Subcutaneous abdominal adipose tissue (tissue), 5 donors: Measurements from ENCODE around the gene ATP9B.

ENCODE experiments used
- H3K27ac ChIP-seq: one replicate; pipeline ENCODE4 v1.7.0; 2013; ENCODE audit warnings: low read depth, mild to moderate bottlenecking, inconsistent platforms, low read length, moderate library complexity
- H3K27me3 ChIP-seq, 5 donors: one replicate each; pipeline ENCODE4 v1.7.0; 2013; ENCODE audit warnings: low read length in 5 of 5, inconsistent platforms in 1 of 5; ENCODE audit not compliant: control insufficient read depth in 5 of 5, insufficient read depth in 4 of 5
- H3K36me3 ChIP-seq, 5 donors: one replicate each; pipeline ENCODE4 v1.7.0; 2013; ENCODE audit warnings: low read length in 5 of 5; ENCODE audit not compliant: control insufficient read depth in 5 of 5, insufficient read depth in 5 of 5
- H3K4me1 ChIP-seq, 5 donors: one replicate each; pipeline ENCODE4 v1.7.0; 2013; ENCODE audit warnings: low read length in 5 of 5, mild to moderate bottlenecking in 3 of 5, moderate library complexity in 1 of 5; ENCODE audit not compliant: control insufficient read depth in 5 of 5, insufficient read depth in 5 of 5
- H3K4me3 ChIP-seq, 5 donors: one replicate each; pipeline ENCODE4 v1.7.0; 2013; ENCODE audit warnings: low read length in 5 of 5, low read depth in 1 of 5
- H3K9ac ChIP-seq, 5 donors: one replicate each; pipeline ENCODE4 v1.7.0; 2013; ENCODE audit warnings: low read length in 5 of 5, mild to moderate bottlenecking in 4 of 5, moderate library complexity in 3 of 5
- H3K9me3 ChIP-seq, 5 donors: one replicate each; pipeline ENCODE4 v1.7.0; 2013; ENCODE audit warnings: low read length in 5 of 5; ENCODE audit not compliant: control insufficient read depth in 5 of 5
- donor health status: healthy.
- donor health status: healthy.
- donor health status: healthy.
- donor health status: healthy.
- donor health status: healthy.

Gene ATP9B

GRCh38 chr18:79049506-79049905, 19.7 kb upstream of the ATP9B start:
- H3K27me3 ChIP-seq = peaks cover 2 to 13% (median 5%) of the 10 kb centered on the region in 5 donors
- no peaks in the 10 kb centered on the region for H3K4me1 ChIP-seq
- H3K36me3 ChIP-seq = no peaks in the 10 kb centered on the region
- peaks cover 0 to 3% (median 0%) of the 10 kb centered on the region in 5 donors for H3K9me3 ChIP-seq
- no peak overlapping the region for H3K9ac ChIP-seq
- no peak overlapping the region for H3K27ac ChIP-seq
- H3K4me3 ChIP-seq = no peak overlapping the region

DNA sequence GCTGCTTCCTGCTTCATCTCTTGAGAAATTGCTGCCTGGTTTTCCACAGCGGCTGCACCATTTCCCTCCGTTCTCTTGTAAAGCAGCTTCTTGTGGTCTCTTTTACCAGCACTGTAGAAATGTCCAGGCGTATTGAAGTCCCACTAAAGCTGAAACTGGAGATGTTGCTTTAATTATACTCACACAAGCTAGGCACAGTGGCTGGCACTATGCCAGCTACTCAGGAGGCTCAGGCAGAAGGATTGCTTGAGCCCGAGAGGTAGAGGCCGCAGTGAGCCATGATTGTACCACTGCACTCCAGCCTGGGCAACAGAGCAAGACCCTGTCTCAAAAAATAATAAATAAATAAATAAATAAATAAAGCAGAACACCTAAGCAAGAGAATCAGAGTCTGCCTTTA, 19.2 kb upstream of the ATP9B start:
- no peaks in the 10 kb centered on the region for H3K36me3 ChIP-seq
- H3K4me3 ChIP-seq = no peak overlapping the region
- H3K27me3 ChIP-seq = peaks cover 2 to 13% (median 5%) of the 10 kb centered on the region in 5 donors
- H3K9ac ChIP-seq = no peak overlapping the region
- H3K4me1 ChIP-seq = no peaks in the 10 kb centered on the region
- H3K9me3 ChIP-seq = peaks cover 0 to 3% (median 0%) of the 10 kb centered on the region in 5 donors
- H3K27ac ChIP-seq = no peak overlapping the region

DNA sequence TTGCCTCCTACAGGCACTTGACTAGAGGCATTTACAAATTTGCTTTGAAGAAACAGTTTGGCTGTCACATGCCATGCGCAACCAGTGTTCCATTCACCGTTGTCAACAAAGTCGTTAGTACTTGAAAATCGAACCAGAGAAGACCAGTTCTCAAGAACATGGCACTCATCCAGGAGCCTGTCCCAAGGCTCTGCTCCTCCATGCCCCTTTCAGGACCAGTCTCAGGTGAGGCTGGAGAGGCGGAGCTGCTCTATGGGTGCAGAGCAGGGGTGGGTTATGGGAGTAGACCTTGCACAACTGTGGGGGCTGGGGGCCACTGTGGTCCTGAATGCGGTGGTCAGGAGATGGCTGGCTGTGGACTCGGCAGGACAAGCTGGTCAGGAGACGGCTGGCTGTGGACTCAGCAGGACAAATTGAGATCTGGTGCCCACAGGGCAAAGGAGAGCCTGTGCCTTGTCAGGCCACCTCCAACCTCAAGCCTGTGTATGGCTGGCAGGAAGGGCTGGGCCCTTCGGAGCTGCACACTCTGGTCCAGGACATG, 12.3 kb upstream of the ATP9B start:
- Histone ChIP-seq H3K27me3 (peaks cover 0 to 3% (median 3%) of the 10 kb centered on the region in 5 donors), H3K4me3 (no peak overlapping the region), H3K9me3 (peaks cover 0 to 4% (median 0%) of the 10 kb centered on the region in 5 donors), H3K9ac (no peak overlapping the region), H3K4me1 (no peaks in the 10 kb centered on the region), H3K36me3 (no peaks in the 10 kb centered on the region), H3K27ac (no peak overlapping the region)

DNA sequence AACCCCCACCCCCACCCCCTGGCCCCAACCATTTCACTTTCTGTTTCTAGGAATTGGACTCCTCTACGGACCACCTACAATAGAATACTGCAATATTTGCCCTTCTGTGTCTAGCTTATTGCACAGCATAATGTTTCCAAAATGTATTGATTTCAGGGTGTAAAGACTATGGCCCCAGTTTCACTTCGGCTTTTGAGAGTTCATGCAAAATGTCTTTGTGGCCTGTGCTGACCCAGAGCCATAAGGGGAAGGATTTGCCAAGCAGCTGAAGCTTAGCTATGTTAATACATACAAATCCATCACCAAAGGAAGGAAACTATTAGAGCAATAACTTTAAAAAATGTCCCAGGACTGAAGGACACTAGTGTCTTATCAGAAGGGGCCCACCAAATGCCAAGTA, 11.2 kb upstream of the ATP9B start:
- Histone ChIP-seq H3K4me1 (no peaks in the 10 kb centered on the region), H3K9me3 (peaks cover 0 to 4% (median 0%) of the 10 kb centered on the region in 5 donors)

GRCh38 chr18:79062806-79063205, 6.4 kb upstream of the ATP9B start:
- Histone ChIP-seq H3K4me3 (no peak overlapping the region), H3K9ac (no peak overlapping the region), H3K27ac (no peak overlapping the region), H3K36me3 (no peaks in the 10 kb centered on the region), H3K27me3 (no peaks in the 10 kb centered on the region), H3K4me1 (no peaks in the 10 kb centered on the region), H3K9me3 (peaks cover 0 to 20% (median 3%) of the 10 kb centered on the region in 5 donors)

More for the DNA sequence above, 11.2 kb upstream of the ATP9B start:
- H3K27ac ChIP-seq = no peak overlapping the region
- no peak overlapping the region for H3K9ac ChIP-seq
- H3K27me3 ChIP-seq = peaks cover 0 to 3% (median 3%) of the 10 kb centered on the region in 5 donors
- H3K36me3 ChIP-seq = no peaks in the 10 kb centered on the region
- no peak overlapping the region for H3K4me3 ChIP-seq

- Histone ChIP-seq H3K27ac (no peak overlapping the region), H3K4me3 (no peak overlapping the region), H3K27me3 (no peaks in the 10 kb centered on the region), H3K36me3 (no peaks in the 10 kb centered on the region), H3K9me3 (peaks cover 0 to 20% (median 3%) of the 10 kb centered on the region in 5 donors), H3K9ac (no peak overlapping the region), H3K4me1 (peaks cover 0 to 8% (median 6%) of the 10 kb centered on the region in 5 donors)
These were observed 5.0 kb upstream of the ATP9B start for GRCh38 chr18:79064228-79064627.

DNA sequence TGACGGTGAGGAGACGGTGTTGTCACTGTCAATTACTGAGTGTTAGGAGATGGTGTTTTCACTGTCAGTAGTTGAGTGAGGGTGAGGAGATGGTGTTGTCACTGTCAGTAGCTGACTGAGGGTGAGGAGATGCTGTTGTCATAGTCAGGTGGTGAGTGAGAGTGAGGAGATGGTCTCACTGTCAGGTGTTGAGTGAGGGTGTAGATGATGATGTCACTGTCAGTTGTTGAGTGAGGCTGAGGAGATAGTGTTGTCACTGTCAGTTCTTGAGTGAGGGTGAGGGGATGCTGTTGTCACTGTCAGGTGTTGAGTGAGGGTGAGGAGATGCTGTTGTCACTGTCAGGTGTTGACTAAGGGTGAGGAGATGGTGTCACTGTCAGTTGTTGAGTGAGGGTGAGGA, 3.4 kb upstream of the ATP9B start:
- H3K9me3 ChIP-seq = peaks cover 0 to 20% (median 3%) of the 10 kb centered on the region in 5 donors
- H3K4me1 ChIP-seq = peaks cover 0 to 19% (median 16%) of the 10 kb centered on the region in 5 donors
- no peaks in the 10 kb centered on the region for H3K27me3 ChIP-seq
- H3K36me3 ChIP-seq = no peaks in the 10 kb centered on the region
- no peak overlapping the region for H3K4me3 ChIP-seq
- no peak overlapping the region for H3K9ac ChIP-seq
- no peak overlapping the region for H3K27ac ChIP-seq

DNA sequence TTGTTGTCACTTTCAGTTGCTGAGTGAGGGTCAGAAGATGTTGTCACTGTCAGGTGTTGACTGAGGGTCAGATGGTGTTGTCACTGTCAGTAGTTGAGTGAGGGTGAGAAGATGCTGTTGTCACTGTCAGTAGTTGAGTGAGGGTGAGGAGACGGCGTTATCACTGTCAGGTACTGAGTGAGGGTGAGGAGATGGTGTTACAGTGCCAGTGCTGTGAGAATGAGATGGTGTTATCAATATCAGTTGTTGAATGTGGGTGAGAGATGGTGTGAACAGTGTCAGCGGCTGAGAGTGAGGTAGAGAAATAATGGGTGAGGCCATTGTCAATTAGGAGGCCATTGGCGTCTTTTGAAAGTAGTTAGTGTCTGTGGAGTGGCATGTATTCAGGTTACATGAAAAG, 1.6 kb upstream of the ATP9B start:
- Histone ChIP-seq H3K27me3 (no peaks in the 10 kb centered on the region), H3K4me3 (no peak overlapping the region), H3K36me3 (no peaks in the 10 kb centered on the region), H3K9me3 (peaks cover 0 to 20% (median 3%) of the 10 kb centered on the region in 5 donors), H3K27ac (no peak overlapping the region), H3K9ac (no peak overlapping the region), H3K4me1 (peaks cover 0 to 23% (median 19%) of the 10 kb centered on the region in 5 donors)

DNA sequence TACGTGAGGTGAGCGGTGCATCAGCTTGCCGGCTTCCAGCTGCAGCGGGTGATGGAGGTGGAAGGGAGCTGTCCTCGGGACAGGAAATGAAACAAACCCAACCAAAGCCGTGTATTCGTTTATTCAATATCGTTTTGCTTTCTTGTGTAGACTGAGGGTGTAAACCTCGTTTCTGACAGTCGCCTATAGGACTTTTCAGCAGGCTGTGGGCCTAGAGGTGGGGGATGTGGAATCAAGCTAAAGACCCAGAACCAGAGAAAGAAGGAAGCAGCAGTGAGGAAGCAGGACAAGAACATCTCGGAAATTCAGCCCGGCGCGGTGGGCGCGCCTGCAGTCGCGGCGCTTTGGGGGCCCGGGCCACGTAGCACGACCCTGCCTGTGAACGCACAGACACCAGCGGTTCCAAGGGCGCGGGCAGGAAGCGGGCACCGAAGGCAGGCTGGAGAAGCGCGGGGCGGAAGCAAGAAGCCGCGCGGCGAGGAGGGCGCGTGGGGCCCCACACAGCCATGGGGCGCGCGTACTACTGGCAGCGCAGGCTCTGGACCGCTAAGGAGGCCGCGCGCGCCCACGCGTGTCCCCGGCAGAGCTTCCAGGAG, 755 bp upstream of the ATP9B start:
- H3K4me3 ChIP-seq = peak overlapping the region; percentile 59 to 76 (median 71)
- H3K9ac ChIP-seq = peak overlapping the region; percentile 49 to 84 (median 73)
- no peaks in the 10 kb centered on the region for H3K36me3 ChIP-seq
- H3K27me3 ChIP-seq = no peaks in the 10 kb centered on the region
- H3K9me3 ChIP-seq = peaks cover 0 to 20% (median 3%) of the 10 kb centered on the region in 5 donors
- peaks cover 0 to 23% (median 20%) of the 10 kb centered on the region in 5 donors for H3K4me1 ChIP-seq
- peak overlapping the region; percentile 88 for H3K27ac ChIP-seq

GRCh38 chr18:79069717-79070151, 540 bp downstream of the ATP9B start:
- H3K27ac ChIP-seq = peak overlapping the region; percentile 78
- no peaks in the 10 kb centered on the region for H3K27me3 ChIP-seq
- H3K4me1 ChIP-seq = peaks cover 0 to 31% (median 27%) of the 10 kb centered on the region in 5 donors
- H3K4me3 ChIP-seq = peak overlapping the region; percentile 76 to 86 (median 83)
- no peaks in the 10 kb centered on the region for H3K36me3 ChIP-seq
- H3K9ac ChIP-seq = peak overlapping the region; percentile 87 to 95 (median 92)
- H3K9me3 ChIP-seq = peaks cover 0 to 20% (median 3%) of the 10 kb centered on the region in 5 donors
